GM18873 (cell line): ENCODE results near the gene RRM2.

Experiments
- ATAC-seq: cut with Tn5 transposase; IDR thresholded peaks from one replicate; pipeline ENCODE4 v1.9.1; 2021; ENCODE audit warnings: mild to moderate bottlenecking, moderate library complexity, moderate number of reproducible peaks; ENCODE audit not compliant: unreplicated experiment, low FRiP score

RRM2 gene

GRCh38 chr2:10168221-10168620, 45.7 kb downstream of the RRM2 start:
- ATAC-seq: no peak

DNA sequence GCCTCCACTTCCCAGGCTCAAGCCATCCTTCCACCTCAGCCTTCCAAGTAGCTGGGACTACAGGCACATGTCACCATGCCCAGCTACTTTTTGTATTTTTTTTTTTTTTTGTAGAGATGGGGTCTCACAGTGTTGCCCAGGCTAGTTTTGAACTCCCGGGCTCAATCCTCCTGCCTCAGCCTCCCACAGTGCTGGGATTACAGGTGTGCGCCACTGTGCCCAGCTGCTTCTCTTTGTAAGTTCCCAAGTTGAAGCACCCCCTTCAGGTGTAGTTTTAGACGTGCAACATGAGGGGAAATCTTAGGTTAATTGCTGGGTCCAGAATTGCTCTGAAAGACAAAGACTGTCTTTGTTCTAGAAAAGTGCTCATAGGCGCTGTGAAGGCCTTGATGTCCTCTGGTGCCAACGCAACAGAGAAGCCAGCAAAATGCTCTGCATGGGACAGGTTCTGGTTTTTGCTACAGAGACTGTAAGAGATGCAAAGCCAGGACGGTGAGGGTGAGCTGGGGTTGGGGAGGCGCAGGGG, 46.6 kb downstream of the RRM2 start:
- ATAC-seq: no peak

GRCh38 chr2:10169581-10169980, 47.0 kb downstream of the RRM2 start:
- ATAC-seq: no peak

GRCh38 chr2:10170256-10170655, 47.7 kb downstream of the RRM2 start:
- ATAC-seq: no peak

- no peak for ATAC-seq
Measured at GRCh38 chr2:10171006-10171800, 48.7 kb downstream of the RRM2 start.

DNA sequence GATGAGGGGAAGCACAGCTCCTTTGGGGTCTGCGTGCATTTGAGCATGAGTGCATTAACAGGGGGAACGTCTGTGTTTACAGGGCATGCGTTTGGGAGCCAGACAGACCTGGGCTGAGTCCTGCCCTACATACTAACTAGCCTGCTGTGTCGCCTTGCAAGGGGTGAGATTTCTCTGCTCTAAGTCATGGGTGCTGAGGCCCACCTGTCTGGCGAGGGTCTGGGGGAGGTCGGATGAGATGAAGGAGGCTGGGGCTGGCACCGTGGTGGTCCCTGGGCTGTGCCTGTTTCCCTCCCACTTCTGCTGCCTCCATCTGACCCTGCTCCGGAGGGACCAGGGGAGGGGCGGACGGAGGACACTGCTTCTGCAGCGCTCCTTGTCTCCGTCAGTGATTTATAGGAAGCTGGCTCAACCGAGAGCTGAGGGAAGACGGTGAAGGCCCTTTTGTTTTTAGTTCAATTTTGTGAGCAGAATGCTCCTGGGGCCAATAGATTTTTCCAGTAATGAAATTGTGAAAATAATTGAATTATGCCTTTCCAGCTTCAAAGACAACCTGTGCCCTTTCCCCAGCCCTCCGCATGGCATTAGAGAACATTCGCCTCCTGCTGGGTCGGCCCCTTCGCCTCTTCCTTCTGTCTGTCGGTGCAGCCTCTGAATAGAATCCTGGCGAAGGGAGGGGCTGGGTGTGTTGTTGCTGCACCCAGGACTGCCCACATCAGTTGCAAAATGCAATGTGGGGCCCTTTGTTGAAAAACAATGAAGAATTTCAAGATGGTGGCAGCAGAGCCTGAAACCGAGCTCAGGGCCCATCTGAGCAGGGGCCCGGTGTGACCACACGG, 49.7 kb downstream of the RRM2 start:
- no peak for ATAC-seq

- no peak for ATAC-seq
Measured at GRCh38 chr2:10173258-10174005, 50.9 kb downstream of the RRM2 start.

GRCh38 chr2:10174173-10174572, 51.6 kb downstream of the RRM2 start:
- no peak for ATAC-seq

- ATAC-seq: no peak
Measured at GRCh38 chr2:10175441-10175840, 52.9 kb downstream of the RRM2 start.

- ATAC-seq: no peak
Measured at GRCh38 chr2:10178751-10179150, 56.2 kb downstream of the RRM2 start.

- ATAC-seq: no peak
Measured at GRCh38 chr2:10179422-10179821, 56.9 kb downstream of the RRM2 start.

DNA sequence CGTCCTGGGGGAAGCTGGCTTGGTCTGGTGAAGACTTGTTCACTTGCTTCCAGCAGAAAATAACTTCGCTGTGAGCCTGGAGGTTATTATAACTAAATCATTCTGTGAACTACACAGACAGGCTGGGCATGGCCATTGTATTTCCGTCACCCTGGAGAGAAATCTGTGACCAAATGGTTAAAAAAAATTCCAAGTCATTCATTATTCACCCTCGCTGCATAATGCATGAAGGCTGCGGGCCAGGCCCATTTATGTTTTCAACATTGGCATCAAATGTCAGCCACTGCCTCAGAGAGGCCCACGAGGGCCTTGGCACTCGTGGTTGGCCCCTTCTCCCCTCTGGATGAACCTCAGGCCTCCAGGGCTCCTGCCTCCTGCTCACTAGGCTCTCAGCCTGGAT, 57.7 kb downstream of the RRM2 start:
- ATAC-seq: no peak
